ENCODE measurements around the gene AFF4. TPM values are rescaled to one million over a fixed set of nuclear protein-coding genes. Genes with fewer than 3 reads are reported as not detected.

AFF4 gene
- total and polyA plus RNA-seq, 2 experiments from 2014 or later, result 31.3 to 46.3 TPM

DNA sequence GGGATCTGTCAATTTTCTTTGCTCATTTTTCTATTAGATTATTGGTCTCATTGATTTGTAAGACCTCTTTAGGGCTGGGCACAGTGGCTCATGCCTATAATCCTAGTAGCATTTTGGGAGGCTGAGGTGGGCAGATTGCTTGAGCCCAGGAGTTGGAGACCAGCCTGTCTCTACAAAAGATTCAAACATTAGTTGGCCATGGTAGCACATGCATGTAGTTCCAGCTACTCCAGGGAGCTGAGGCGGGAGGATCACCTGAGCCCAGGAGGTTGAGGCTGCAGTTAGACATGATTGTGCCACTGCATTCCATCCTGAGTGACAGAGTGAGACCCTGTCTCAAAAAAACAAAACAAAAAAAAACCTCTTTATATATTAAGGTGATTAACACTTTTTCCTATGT lies 126.6 kb downstream of the AFF4 start:
- no peak for ATAC-seq
- H3K36me3 Mint-ChIP-seq (ENCODE audit: low read depth), result no peaks in the 10 kb centered on the region
- H3F3A ChIP-seq (replicated peaks; ENCODE audit: low read depth), result no peaks in the 10 kb centered on the region
- no peak for DNase-seq (ENCODE audit: low spot score)
- H3K4me2 ChIP-seq, result no peak overlapping the region
- TF ChIP-seq EZH2 (IDR thresholded peaks at IDR 0.05; ENCODE audit: low read depth, unreplicated experiment) (no peak), ZNF114 (CRISPR knock-in tag; IDR thresholded peaks at IDR 0.05) (no peak), NANOG (IDR thresholded peaks at IDR 0.05; ENCODE audit: borderline replicate concordance) (no peak), STAT1 (IDR thresholded peaks at IDR 0.05; ENCODE audit: unreplicated experiment) (no peak), POLR2AphosphoS5 (IDR thresholded peaks at IDR 0.05; ENCODE audit: low read depth) (no peak), JUNB (IDR thresholded peaks at IDR 0.05; ENCODE audit: unreplicated experiment) (no peak), CREB1 (CRISPR knock-in tag; IDR thresholded peaks at IDR 0.05; ENCODE audit: low read depth) (no peak), ZNF331 (CRISPR knock-in tag; IDR thresholded peaks at IDR 0.05; ENCODE audit: low read depth) (no peak), EZH2phosphoT487 (IDR thresholded peaks at IDR 0.05; ENCODE audit: unreplicated experiment) (no peak)
- TF ChIP-seq, protein P1, sequence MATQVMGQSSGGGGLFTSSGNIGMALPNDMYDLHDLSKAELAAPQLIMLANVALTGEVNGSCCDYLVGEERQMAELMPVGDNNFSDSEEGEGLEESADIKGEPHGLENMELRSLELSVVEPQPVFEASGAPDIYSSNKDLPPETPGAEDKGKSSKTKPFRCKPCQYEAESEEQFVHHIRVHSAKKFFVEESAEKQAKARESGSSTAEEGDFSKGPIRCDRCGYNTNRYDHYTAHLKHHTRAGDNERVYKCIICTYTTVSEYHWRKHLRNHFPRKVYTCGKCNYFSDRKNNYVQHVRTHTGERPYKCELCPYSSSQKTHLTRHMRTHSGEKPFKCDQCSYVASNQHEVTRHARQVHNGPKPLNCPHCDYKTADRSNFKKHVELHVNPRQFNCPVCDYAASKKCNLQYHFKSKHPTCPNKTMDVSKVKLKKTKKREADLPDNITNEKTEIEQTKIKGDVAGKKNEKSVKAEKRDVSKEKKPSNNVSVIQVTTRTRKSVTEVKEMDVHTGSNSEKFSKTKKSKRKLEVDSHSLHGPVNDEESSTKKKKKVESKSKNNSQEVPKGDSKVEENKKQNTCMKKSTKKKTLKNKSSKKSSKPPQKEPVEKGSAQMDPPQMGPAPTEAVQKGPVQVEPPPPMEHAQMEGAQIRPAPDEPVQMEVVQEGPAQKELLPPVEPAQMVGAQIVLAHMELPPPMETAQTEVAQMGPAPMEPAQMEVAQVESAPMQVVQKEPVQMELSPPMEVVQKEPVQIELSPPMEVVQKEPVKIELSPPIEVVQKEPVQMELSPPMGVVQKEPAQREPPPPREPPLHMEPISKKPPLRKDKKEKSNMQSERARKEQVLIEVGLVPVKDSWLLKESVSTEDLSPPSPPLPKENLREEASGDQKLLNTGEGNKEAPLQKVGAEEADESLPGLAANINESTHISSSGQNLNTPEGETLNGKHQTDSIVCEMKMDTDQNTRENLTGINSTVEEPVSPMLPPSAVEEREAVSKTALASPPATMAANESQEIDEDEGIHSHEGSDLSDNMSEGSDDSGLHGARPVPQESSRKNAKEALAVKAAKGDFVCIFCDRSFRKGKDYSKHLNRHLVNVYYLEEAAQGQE (IDR thresholded peaks at IDR 0.05; ENCODE audit: unreplicated experiment), result no peak
- TF ChIP-seq, protein P2, sequence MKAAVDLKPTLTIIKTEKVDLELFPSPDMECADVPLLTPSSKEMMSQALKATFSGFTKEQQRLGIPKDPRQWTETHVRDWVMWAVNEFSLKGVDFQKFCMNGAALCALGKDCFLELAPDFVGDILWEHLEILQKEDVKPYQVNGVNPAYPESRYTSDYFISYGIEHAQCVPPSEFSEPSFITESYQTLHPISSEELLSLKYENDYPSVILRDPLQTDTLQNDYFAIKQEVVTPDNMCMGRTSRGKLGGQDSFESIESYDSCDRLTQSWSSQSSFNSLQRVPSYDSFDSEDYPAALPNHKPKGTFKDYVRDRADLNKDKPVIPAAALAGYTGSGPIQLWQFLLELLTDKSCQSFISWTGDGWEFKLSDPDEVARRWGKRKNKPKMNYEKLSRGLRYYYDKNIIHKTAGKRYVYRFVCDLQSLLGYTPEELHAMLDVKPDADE (IDR thresholded peaks at IDR 0.05), result no peak
- TF ChIP-seq, protein P3, sequence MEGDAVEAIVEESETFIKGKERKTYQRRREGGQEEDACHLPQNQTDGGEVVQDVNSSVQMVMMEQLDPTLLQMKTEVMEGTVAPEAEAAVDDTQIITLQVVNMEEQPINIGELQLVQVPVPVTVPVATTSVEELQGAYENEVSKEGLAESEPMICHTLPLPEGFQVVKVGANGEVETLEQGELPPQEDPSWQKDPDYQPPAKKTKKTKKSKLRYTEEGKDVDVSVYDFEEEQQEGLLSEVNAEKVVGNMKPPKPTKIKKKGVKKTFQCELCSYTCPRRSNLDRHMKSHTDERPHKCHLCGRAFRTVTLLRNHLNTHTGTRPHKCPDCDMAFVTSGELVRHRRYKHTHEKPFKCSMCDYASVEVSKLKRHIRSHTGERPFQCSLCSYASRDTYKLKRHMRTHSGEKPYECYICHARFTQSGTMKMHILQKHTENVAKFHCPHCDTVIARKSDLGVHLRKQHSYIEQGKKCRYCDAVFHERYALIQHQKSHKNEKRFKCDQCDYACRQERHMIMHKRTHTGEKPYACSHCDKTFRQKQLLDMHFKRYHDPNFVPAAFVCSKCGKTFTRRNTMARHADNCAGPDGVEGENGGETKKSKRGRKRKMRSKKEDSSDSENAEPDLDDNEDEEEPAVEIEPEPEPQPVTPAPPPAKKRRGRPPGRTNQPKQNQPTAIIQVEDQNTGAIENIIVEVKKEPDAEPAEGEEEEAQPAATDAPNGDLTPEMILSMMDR (conservative IDR thresholded peaks at IDR 0.05; ENCODE audit: low read depth in 2 of 2), result no peak
- TF ChIP-seq, protein P4, sequence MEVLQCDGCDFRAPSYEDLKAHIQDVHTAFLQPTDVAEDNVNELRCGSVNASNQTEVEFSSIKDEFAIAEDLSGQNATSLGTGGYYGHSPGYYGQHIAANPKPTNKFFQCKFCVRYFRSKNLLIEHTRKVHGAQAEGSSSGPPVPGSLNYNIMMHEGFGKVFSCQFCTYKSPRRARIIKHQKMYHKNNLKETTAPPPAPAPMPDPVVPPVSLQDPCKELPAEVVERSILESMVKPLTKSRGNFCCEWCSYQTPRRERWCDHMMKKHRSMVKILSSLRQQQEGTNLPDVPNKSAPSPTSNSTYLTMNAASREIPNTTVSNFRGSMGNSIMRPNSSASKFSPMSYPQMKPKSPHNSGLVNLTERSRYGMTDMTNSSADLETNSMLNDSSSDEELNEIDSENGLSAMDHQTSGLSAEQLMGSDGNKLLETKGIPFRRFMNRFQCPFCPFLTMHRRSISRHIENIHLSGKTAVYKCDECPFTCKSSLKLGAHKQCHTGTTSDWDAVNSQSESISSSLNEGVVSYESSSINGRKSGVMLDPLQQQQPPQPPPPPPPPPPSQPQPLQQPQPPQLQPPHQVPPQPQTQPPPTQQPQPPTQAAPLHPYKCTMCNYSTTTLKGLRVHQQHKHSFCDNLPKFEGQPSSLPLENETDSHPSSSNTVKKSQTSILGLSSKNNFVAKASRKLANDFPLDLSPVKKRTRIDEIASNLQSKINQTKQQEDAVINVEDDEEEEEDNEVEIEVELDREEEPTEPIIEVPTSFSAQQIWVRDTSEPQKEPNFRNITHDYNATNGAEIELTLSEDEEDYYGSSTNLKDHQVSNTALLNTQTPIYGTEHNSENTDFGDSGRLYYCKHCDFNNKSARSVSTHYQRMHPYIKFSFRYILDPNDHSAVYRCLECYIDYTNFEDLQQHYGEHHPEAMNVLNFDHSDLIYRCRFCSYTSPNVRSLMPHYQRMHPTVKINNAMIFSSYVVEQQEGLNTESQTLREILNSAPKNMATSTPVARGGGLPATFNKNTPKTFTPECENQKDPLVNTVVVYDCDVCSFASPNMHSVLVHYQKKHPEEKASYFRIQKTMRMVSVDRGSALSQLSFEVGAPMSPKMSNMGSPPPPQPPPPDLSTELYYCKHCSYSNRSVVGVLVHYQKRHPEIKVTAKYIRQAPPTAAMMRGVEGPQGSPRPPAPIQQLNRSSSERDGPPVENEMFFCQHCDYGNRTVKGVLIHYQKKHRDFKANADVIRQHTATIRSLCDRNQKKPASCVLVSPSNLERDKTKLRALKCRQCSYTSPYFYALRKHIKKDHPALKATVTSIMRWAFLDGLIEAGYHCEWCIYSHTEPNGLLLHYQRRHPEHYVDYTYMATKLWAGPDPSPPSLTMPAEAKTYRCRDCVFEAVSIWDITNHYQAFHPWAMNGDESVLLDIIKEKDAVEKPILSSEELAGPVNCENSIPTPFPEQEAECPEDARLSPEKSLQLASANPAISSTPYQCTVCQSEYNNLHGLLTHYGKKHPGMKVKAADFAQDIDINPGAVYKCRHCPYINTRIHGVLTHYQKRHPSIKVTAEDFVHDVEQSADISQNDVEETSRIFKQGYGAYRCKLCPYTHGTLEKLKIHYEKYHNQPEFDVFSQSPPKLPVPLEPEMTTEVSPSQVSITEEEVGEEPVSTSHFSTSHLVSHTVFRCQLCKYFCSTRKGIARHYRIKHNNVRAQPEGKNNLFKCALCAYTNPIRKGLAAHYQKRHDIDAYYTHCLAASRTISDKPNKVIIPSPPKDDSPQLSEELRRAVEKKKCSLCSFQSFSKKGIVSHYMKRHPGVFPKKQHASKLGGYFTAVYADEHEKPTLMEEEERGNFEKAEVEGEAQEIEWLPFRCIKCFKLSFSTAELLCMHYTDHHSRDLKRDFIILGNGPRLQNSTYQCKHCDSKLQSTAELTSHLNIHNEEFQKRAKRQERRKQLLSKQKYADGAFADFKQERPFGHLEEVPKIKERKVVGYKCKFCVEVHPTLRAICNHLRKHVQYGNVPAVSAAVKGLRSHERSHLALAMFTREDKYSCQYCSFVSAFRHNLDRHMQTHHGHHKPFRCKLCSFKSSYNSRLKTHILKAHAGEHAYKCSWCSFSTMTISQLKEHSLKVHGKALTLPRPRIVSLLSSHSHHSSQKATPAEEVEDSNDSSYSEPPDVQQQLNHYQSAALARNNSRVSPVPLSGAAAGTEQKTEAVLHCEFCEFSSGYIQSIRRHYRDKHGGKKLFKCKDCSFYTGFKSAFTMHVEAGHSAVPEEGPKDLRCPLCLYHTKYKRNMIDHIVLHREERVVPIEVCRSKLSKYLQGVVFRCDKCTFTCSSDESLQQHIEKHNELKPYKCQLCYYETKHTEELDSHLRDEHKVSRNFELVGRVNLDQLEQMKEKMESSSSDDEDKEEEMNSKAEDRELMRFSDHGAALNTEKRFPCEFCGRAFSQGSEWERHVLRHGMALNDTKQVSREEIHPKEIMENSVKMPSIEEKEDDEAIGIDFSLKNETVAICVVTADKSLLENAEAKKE (CRISPR knock-in tag; IDR thresholded peaks at IDR 0.05), result no peak
- no peak overlapping the region for H3K27ac ChIP-seq (ENCODE audit: low read depth)
- H3K9me3 Mint-ChIP-seq, result no peaks in the 10 kb centered on the region
- H3K4me1 Mint-ChIP-seq, result no peaks in the 10 kb centered on the region
- no peaks in the 10 kb centered on the region for H3K9me2 ChIP-seq (ENCODE audit: insufficient read depth)
- no peak overlapping the region for H3K4me3 ChIP-seq
- no peaks in the 10 kb centered on the region for H3K4me1 ChIP-seq (ENCODE audit: insufficient read depth)
- no peak overlapping the region for H2AFZ ChIP-seq
- no peaks in the 10 kb centered on the region for H3K79me2 ChIP-seq (replicated peaks; ENCODE audit: insufficient read depth)
- H4K20me1 ChIP-seq (replicated peaks; ENCODE audit: insufficient read depth), result no peaks in the 10 kb centered on the region
- H3K4me3 Mint-ChIP-seq, result no peak overlapping the region
- H3K36me3 ChIP-seq (ENCODE audit: insufficient read depth), result no peaks in the 10 kb centered on the region
- peaks cover 5% of the 10 kb centered on the region for H3K27me3 Mint-ChIP-seq (ENCODE audit: insufficient read depth, low read depth, poor library complexity)
- peaks cover 15% of the 10 kb centered on the region for H3K27me3 ChIP-seq (ENCODE audit: insufficient read depth)
- H3K27ac Mint-ChIP-seq, result no peak overlapping the region

Data from GM23338 (cell line).